OCI-LY1 (cell line): Measurements from ENCODE around the gene RNF44.
"Not testable (repeated sequence)": the region's sequence is repeated elsewhere in the genome, so short reads cannot be mapped to it uniquely, and the experiment has no call there.

Experiments used
- H2AFZ ChIP-seq: fragments of 200-600 bp; sonication (generic), shearing (Covaris generic); 2 replicates; pipeline ENCODE4 v1.6.0; 2014; ENCODE audit warnings: antibody characterized with exemption, mild to moderate bottlenecking, low read length
- H3F3A ChIP-seq: fragments of 200-600 bp; sonication (generic), shearing (Covaris generic); 2 replicates; pipeline ENCODE4 v1.6.0; 2014; ENCODE audit warnings: mild to moderate bottlenecking, antibody characterized with exemption, low read length, moderate library complexity; ENCODE audit not compliant: insufficient read depth
- H3K27ac ChIP-seq: fragments of 200-600 bp; sonication (generic); 2 replicates; pipeline ENCODE4 v1.5.1; 2014; ENCODE audit warnings: low read length, mixed run types, mild to moderate bottlenecking, low read depth; ENCODE audit not compliant: poor library complexity, severe bottlenecking
- H3K27me3 ChIP-seq: fragments of 200-600 bp; sonication (generic); 2 replicates; pipeline ENCODE4 v1.6.0; 2014; ENCODE audit warnings: antibody characterized with exemption, mild to moderate bottlenecking, low read length, moderate library complexity; ENCODE audit not compliant: insufficient read depth
- H3K36me3 ChIP-seq: fragments of 200-600 bp; sonication (generic); 2 replicates; pipeline ENCODE4 v1.6.1; 2014; ENCODE audit warnings: mild to moderate bottlenecking, antibody characterized with exemption, low read length, moderate library complexity, mixed read lengths; ENCODE audit not compliant: insufficient read depth
- H3K4me1 ChIP-seq: fragments of 200-600 bp; sonication (generic); 2 replicates; pipeline ENCODE4 v1.5.1; 2014; ENCODE audit warnings: mild to moderate bottlenecking, low read length, moderate library complexity; ENCODE audit not compliant: insufficient read depth, severe bottlenecking
- H3K4me2 ChIP-seq: fragments of 200-600 bp; sonication (generic), shearing (Covaris generic); 2 replicates; pipeline ENCODE4 v1.6.1; 2014; ENCODE audit warnings: low read length
- H3K4me3 ChIP-seq: fragments of 200-600 bp; sonication (generic); 2 replicates; pipeline ENCODE4 v1.5.1; 2014; ENCODE audit warnings: low read length, low read depth, mild to moderate bottlenecking, mixed read lengths; ENCODE audit not compliant: poor library complexity, severe bottlenecking
- H3K79me2 ChIP-seq: fragments of 200-600 bp; shearing (Covaris generic); 2 replicates; pipeline ENCODE4 v1.6.1; 2016; ENCODE audit warnings: mixed run types, low read length, mixed read lengths; ENCODE audit not compliant: insufficient read depth
- H3K9ac ChIP-seq: fragments of 200-600 bp; sonication (generic), shearing (Covaris generic); 2 replicates; pipeline ENCODE4 v1.6.1; 2014; ENCODE audit warnings: mild to moderate bottlenecking, low read length, mixed read lengths
- H3K9me2 ChIP-seq: fragments of 200-600 bp; sonication (generic), shearing (Covaris generic); 2 replicates; pipeline ENCODE4 v1.6.1; 2014; ENCODE audit warnings: low read depth, mild to moderate bottlenecking, low read length, mixed read lengths
- H3K9me3 ChIP-seq: fragments of 200-600 bp; shearing (Covaris generic); 2 replicates; pipeline ENCODE4 v1.6.1; 2014; ENCODE audit warnings: low read length, mixed read lengths
- H4K20me1 ChIP-seq: fragments of 200-600 bp; sonication (generic), shearing (Covaris generic); 2 replicates; pipeline ENCODE4 v1.6.0; 2016; ENCODE audit warnings: mild to moderate bottlenecking, low read length; ENCODE audit not compliant: insufficient read depth
- CTCF ChIP-seq: fragments of 200-600 bp; sonication (generic), shearing (Covaris generic); IDR thresholded peaks from 2 replicates; pipeline ENCODE4 v1.5.1; 2017; ENCODE audit warnings: mild to moderate bottlenecking, antibody characterized with exemption, low read length, moderate library complexity, mixed read lengths
- EZH2 ChIP-seq: fragments of 200-600 bp; sonication (generic), shearing (Covaris generic); IDR thresholded peaks from 2 replicates; pipeline ENCODE4 v1.8.0; 2017; ENCODE audit warnings: borderline replicate concordance, mixed run types, mild to moderate bottlenecking, antibody characterized with exemption, low read length, moderate library complexity, mixed read lengths

The RNF44 gene

DNA sequence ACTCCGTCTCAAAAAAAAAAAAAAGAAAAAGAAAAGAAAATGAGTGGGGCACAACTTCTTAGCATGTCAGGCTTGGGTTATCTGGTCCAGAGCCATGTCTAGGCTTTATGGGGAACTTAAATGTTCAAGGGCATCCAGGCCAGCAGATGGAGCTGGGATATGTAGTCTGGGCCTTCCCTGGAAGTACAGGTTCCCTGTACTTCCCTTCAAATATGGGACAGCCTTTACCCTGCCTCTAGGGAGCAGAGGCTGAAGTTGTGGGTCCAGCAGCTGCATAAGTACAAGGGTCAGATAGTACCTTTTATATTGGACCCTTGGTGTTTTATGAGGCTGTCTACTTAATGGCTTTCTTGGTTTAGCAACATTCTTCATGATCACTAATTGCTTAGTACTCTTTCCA is 46.9 kb downstream of the RNF44 start:
- H3K9me3 ChIP-seq, result no peaks in the 10 kb centered on the region
- no peak overlapping the region for H3K9ac ChIP-seq
- H3K27ac ChIP-seq, result no peak overlapping the region
- no peak for TF ChIP-seq CTCF
- no peak for TF ChIP-seq EZH2
- H3K4me3 ChIP-seq, result no peak overlapping the region
- H3K79me2 ChIP-seq, result no peaks in the 10 kb centered on the region
- no peak overlapping the region for H3K4me2 ChIP-seq
- H3K36me3 ChIP-seq, result peaks cover 89% of the 10 kb centered on the region
- H3K27me3 ChIP-seq, result no peaks in the 10 kb centered on the region
- H3K9me2 ChIP-seq, result no peaks in the 10 kb centered on the region
- no peak overlapping the region for H2AFZ ChIP-seq
- no peaks in the 10 kb centered on the region for H3K4me1 ChIP-seq
- H3F3A ChIP-seq, result no peaks in the 10 kb centered on the region
- H4K20me1 ChIP-seq, result no peaks in the 10 kb centered on the region

DNA sequence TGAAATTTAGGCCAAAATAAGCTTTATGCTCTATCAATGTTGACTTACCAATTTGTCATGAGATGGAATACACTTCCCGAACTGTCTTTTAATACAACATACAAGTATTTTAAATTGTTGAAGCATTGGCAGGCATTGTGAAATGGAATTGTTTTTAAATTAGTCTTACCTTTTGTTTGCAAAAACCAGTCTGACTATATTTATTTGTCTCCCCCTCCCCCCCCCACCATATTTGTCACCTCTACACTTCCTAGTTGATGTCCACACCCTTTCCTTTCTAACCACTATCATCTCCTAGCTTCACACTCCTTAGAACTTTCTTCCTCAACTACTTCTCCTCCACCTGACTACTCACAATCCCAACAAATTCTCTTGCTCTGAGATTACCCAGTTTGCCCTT is 48.1 kb downstream of the RNF44 start:
- no peak overlapping the region for H2AFZ ChIP-seq
- peaks cover 79% of the 10 kb centered on the region for H3K36me3 ChIP-seq
- no peaks in the 10 kb centered on the region for H3F3A ChIP-seq
- no peak overlapping the region for H3K4me3 ChIP-seq
- no peak overlapping the region for H3K4me2 ChIP-seq
- H3K27me3 ChIP-seq, result no peaks in the 10 kb centered on the region
- TF ChIP-seq EZH2 (no peak), CTCF (no peak)
- H3K27ac ChIP-seq, result no peak overlapping the region
- H3K9me2 ChIP-seq, result no peaks in the 10 kb centered on the region
- H3K4me1 ChIP-seq, result no peaks in the 10 kb centered on the region
- no peak overlapping the region for H3K9ac ChIP-seq
- no peaks in the 10 kb centered on the region for H3K79me2 ChIP-seq
- no peaks in the 10 kb centered on the region for H3K9me3 ChIP-seq
- H4K20me1 ChIP-seq, result no peaks in the 10 kb centered on the region

DNA sequence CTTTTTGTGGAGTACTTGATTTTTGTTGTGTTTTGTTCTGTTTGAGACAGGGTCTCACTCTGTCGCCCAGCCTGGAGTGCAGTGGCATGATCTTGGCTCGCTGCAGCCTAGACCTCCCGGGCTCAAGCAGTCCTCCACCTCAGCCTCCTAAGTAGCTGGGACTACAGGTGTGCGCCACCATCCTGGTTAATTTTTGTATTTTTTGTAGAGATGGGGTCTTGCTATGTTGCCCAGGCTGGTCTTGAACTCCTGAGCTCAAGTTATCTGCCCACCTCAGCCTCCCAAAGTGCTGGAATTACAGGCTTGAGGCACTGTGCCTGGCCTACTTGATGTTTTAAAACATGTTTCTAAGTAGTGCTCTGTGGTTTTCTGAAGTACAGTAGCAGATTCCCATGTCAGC is 50.0 kb downstream of the RNF44 start:
- H3K4me1 ChIP-seq, H2AFZ ChIP-seq, H3K27ac ChIP-seq, H4K20me1 ChIP-seq, H3K9me2 ChIP-seq, H3K4me3 ChIP-seq, H3K27me3 ChIP-seq, H3K4me2 ChIP-seq, H3K9ac ChIP-seq, H3K9me3 ChIP-seq, H3F3A ChIP-seq, H3K79me2 ChIP-seq: not testable (repeated sequence)
- peaks cover 67% of the 10 kb centered on the region for H3K36me3 ChIP-seq

DNA sequence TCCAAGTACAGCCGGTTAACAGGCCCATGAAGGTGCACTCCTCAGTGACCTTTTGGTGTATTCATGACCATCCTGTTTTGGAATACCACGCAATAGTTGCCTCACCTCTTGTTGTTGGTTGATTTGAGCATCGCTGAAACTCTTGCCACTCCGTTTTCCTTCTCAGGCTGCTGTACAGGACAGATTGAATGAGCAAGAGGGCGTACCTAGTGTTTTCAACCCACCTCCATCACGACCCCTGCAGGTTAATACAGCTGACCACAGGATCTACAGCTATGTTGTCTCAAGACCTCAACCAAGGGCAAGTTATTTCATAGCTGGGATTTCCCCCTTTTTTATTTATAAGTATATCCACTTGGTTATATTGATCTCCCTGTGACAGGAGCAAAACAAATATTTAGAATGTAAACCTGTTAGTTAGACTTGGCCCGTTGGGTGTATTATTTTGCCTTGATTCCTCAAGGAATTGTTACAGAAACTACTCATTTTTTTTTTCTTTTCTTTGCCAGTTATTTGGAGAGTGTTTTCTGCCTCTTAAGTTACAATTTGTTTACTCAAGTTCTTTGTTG is 50.9 kb downstream of the RNF44 start:
- Histone ChIP-seq H3K4me3 (no peak overlapping the region), H3F3A (no peaks in the 10 kb centered on the region; the same call in 1 of the 2 replicates), H3K9me2 (no peaks in the 10 kb centered on the region), H3K4me2 (no peak overlapping the region), H3K79me2 (no peaks in the 10 kb centered on the region), H3K9me3 (no peaks in the 10 kb centered on the region; the same call in 1 of the 2 replicates), H2AFZ (no peak overlapping the region), H3K9ac (no peak overlapping the region), H3K4me1 (no peaks in the 10 kb centered on the region), H4K20me1 (no peaks in the 10 kb centered on the region), H3K27me3 (no peaks in the 10 kb centered on the region), H3K36me3 (peaks cover 67% of the 10 kb centered on the region), H3K27ac (no peak overlapping the region)
- TF ChIP-seq CTCF, result no peak
